Epithelial cell of proximal tubule (primary cell): ENCODE data around the gene TMEM8B. TPM values are rescaled to one million over a fixed set of nuclear protein-coding genes. Genes with fewer than 3 reads are reported as not detected.
A peak's percentile ranks its signal among the peaks of the same experiment; 100 is the strongest.
"Not testable (repeated sequence)": the region's sequence is repeated elsewhere in the genome, so short reads cannot be mapped to it uniquely, and the experiment has no call there.

Experiments used
- DNase-seq: peaks from one replicate; pipeline ENCODE4 v3.0.0-alpha.2; 2011; ENCODE audit warnings: low read depth
- H3K4me3 ChIP-seq: 2 replicates; pipeline ENCODE4 v1.5.1; 2011; ENCODE audit warnings: low read depth, mild to moderate bottlenecking, low read length
- total RNA-seq: library from RNA; depleted of rRNA; stranded (reverse); fragments of >200 nt; gene quantifications from 2 replicates; pipeline ENCODE4 v1.2.3, GENCODE V29; 2015
- TF ChIP-seq, protein P1 (sequence below): conservative IDR thresholded peaks from 2 replicates; pipeline ENCODE4 v1.5.1; 2012; ENCODE audit warnings: low read depth, mild to moderate bottlenecking, low read length

Gene TMEM8B
- total RNA-seq, 1 donor from 2014 or later = 4.2 TPM

DNA sequence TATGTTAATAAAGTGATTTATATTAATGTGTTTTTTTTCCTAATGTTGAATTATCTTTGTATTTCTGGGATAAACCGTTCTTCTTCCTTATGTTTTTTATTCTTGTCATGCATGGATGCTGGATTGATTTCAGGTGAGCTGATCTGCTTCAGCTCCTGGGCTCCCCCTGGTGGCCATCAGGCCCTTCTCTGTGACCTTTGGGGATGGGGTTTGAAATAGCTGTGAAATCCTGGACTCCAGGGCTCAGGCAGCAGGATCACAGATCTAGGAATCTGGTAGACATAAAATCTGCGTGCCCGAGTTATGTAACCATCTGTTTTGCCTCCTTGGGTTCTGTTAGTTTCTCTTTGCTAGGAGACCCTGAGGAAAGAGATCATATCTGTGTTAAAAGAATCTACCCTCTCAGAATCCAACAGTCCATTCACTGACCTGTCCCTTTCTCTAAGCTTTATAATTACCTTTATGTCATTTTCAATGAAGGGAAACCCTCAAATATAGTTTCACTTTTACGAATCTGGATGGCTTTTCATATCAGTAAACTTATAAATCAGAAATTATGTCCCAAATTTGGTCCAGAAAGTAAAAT lies 53.3 kb downstream of the TMEM8B start:
- H3K4me3 ChIP-seq = no peak overlapping the region
- TF ChIP-seq, protein P1, sequence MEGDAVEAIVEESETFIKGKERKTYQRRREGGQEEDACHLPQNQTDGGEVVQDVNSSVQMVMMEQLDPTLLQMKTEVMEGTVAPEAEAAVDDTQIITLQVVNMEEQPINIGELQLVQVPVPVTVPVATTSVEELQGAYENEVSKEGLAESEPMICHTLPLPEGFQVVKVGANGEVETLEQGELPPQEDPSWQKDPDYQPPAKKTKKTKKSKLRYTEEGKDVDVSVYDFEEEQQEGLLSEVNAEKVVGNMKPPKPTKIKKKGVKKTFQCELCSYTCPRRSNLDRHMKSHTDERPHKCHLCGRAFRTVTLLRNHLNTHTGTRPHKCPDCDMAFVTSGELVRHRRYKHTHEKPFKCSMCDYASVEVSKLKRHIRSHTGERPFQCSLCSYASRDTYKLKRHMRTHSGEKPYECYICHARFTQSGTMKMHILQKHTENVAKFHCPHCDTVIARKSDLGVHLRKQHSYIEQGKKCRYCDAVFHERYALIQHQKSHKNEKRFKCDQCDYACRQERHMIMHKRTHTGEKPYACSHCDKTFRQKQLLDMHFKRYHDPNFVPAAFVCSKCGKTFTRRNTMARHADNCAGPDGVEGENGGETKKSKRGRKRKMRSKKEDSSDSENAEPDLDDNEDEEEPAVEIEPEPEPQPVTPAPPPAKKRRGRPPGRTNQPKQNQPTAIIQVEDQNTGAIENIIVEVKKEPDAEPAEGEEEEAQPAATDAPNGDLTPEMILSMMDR = peak; percentile 100
- DNase-seq = no peak

DNA sequence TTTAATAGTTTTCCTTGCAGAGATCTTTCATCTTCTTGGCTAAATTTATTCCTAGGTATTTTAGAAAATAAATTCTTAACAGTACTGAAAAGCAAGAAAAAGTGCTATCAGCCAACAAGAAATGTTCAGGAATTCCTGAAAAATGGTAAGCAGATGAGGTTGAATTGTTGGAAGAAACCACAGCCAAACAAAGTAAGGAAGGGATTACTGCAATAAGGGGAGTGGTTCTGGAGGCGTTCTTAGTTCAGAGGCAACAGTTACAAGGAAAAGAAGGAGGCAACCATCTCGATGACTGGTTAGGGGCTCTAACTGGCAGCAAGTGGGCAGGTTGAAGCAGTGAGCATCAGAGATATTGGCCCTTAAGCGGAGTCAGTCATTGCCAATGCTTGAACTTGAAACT lies 54.0 kb downstream of the TMEM8B start:
- H3K4me3 ChIP-seq = no peak overlapping the region
- DNase-seq = no peak
- TF ChIP-seq, protein P1 = no peak

DNA sequence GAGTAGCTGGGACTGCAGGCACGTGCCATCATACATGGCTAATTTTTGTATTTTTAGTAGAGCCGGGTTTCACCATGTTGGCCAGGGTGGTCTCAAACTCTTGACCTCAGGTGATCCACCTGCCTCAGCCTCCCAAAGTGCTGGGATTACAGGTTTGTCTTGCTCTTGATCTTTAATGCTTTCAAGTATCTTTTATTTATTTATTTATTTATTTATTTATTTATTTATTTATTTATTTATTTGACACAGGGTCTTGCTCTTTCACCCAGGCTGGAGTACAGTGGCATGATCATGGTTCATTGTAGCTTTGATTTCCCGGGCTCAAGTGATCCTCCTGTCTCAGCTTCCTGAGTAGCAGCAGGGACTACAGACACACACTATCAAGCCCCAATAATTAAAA lies 55.9 kb downstream of the TMEM8B start:
- H3K4me3 ChIP-seq, DNase-seq: not testable (repeated sequence)

DNA sequence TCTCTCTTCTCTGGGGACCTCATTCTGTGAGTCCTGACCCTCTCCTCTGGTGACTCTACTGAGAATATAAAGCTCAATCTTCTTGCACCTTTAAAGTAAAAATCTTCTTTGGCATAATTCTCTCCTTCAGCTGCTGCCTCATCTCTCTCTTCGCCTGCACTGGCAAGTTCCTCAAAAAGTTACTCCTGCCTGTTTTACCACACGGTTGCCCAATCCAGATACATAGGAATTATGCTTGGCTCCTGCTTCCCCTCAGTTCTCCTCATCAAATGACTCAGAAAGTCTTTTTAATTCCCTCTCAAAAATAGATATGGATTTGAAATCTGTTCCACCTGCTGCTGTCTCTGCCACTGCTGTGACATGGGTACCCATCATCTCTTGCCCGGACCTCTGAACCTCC lies 62.6 kb downstream of the TMEM8B start:
- TF ChIP-seq, protein P1 = no peak
- H3K4me3 ChIP-seq = no peak overlapping the region
- DNase-seq = no peak

DNA sequence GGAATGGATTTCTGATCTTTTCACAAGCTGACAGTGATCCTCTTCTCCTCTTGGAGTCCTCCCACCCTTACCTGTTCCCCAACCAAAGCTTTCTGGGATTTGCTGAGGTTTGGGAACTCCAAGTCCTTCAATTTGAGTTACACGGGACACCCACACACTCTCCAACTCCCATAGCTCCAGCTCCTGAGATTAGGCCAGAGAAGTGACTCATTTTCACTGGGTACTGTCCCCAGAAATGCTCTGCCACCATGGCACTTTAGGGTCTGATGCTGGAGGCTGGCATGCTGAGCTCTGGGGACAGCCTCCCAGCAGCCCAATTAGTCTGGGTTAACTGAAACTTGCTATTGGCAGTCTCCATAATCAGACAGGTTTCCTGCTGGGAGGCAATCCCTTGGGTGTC lies 63.0 kb downstream of the TMEM8B start:
- DNase-seq = no peak
- no peak overlapping the region for H3K4me3 ChIP-seq
- TF ChIP-seq, protein P1 = no peak

DNA sequence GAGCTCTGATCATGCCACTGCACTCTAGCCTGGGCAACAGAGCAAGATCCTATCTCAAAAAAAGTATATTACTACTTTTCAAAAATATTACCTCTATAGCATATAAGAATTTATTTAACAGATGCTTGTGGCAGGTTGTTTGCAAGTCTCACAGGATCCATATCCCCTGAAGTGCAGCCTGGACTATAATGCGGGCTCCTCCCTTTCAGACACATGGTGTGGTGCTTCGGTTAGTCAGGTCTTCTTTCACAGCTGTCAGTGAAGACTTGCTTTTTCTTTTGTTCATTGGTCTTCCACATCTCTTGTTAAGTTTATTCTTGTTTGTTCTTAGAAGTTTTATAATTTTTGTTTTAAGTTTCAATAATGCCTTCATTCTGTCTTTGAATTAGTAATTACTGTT lies 67.5 kb downstream of the TMEM8B start:
- TF ChIP-seq, protein P1 = no peak
- DNase-seq = no peak

DNA sequence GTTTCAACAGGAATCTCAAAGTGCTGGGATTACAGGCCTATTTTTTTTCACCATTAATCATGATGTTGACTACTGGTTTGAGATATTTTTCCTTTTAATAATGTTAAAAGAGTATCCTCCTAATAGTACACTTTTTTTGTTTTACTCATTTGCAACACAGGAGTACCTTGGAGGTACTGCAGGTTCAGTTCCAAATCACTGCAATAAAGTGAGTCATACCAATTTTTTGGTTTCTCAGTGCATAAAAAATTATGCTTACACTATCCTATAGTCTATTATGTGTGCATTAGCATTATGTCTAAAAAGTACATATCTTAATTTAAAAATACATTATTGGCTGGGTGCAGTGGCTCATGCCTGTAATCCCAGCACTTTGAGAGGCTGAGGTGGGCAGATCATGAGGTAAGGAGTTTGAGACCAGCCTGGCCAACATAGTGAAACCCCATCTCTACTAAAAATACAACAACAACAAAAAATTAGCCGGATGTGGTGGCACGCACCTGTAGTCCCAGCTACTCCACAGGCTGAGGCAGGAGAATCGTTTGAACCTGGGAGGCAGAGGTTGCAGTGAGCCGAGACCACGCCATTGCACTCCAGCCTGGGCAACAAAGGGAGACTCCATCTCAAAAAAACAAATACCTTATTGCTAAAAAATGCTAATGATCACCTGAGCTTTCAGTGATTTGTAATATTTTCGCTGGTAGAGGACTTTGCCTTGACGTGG lies 68.5 kb downstream of the TMEM8B start:
- DNase-seq, H3K4me3 ChIP-seq: not testable (repeated sequence)

More for the DNA sequence above, 67.5 kb downstream of the TMEM8B start:
- no peak overlapping the region for H3K4me3 ChIP-seq

DNA sequence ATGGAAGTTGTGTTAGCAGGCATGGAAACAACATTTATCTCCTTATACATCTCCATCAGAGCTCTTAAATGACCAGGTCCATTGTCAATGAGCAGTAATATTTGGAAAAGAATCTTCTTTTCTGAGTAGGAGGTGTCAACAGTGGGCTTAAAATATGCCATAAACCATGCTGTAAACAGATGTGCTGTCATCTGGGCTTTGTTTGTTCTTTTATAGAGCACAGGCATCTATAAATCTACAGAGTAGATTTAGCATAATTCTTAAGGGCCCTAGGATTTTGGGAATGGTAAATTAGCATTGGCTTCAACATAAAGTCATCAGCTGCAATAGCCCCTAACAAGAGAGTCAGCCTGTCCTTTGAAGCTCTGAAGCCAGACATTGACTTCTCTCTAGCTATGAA lies 69.3 kb downstream of the TMEM8B start:
- TF ChIP-seq, protein P1 = no peak
- DNase-seq = no peak
- H3K4me3 ChIP-seq = no peak overlapping the region
